ENCODE measurements around the gene CRCP.

GRCh38 chr7:66198469-66198868 lies 83.8 kb downstream of the CRCP start:
- TF ChIP-seq EZH2 (IDR thresholded peaks at IDR 0.05) (no peak), POLR2AphosphoS5 (IDR thresholded peaks at IDR 0.05; ENCODE audit: borderline replicate concordance, low read depth, low read length) (no peak), FOXP2 (optimal IDR thresholded peaks at IDR 0.05; ENCODE audit: control extremely low read depth, extremely low read length, insufficient read depth) (no peak)
